ENCODE measurements around the gene S100A9. TPM values are rescaled to one million over a fixed set of nuclear protein-coding genes. Genes with fewer than 3 reads are reported as not detected.

The S100A9 gene
- total RNA-seq, 1 experiment from 2014 or later, result not detected

GRCh38 chr1:153372571-153372970 is 14.9 kb downstream of the S100A9 start:
- H3K79me1 ChIP-seq (ENCODE audit: insufficient read depth, low read depth, low read length, poor library complexity, severe bottlenecking), result no peaks in the 10 kb centered on the region
- no peak overlapping the region for H3K27ac ChIP-seq (ENCODE audit: insufficient read length, low read depth, low read length)
- H3K56ac ChIP-seq (ENCODE audit: insufficient read length, low read depth, low read length), result no peak overlapping the region
- H3K23me2 ChIP-seq (ENCODE audit: insufficient read length, low read depth, low read length, poor library complexity, severe bottlenecking), result no peaks in the 10 kb centered on the region
- H4K5ac ChIP-seq (ENCODE audit: insufficient read length, low read depth, low read length), result no peak overlapping the region
- DNase-seq, result no peak
- no peak overlapping the region for H2BK120ac ChIP-seq (ENCODE audit: low read depth, low read length, poor library complexity, severe bottlenecking)
- H3K9me3 ChIP-seq (ENCODE audit: control insufficient read depth, low read depth, low read length), result no peaks in the 10 kb centered on the region
- H4K20me1 ChIP-seq (ENCODE audit: control insufficient read depth, insufficient read depth, insufficient read length), result no peaks in the 10 kb centered on the region
- H2BK20ac ChIP-seq (ENCODE audit: low read depth, low read length, poor library complexity, severe bottlenecking), result no peak overlapping the region
- no peak overlapping the region for H2AK5ac ChIP-seq (ENCODE audit: insufficient read length, low read length)
- no peaks in the 10 kb centered on the region for H3K79me2 ChIP-seq (ENCODE audit: insufficient read depth, low read length)
- H2BK12ac ChIP-seq (ENCODE audit: insufficient read length, low read depth, low read length), result no peak overlapping the region
- Mint-ChIP-seq H3K27ac (no peak overlapping the region), H3K4me1 (no peaks in the 10 kb centered on the region), H3K36me3 (ENCODE audit: insufficient read depth in 1 of 3, low read depth in 3 of 3) (no peaks in the 10 kb centered on the region), H3K4me3 (no peak overlapping the region), H3K27me3 (ENCODE audit: low read depth) (peaks cover 6% of the 10 kb centered on the region), H3K9me3 (peaks cover 0 to 4% of the 10 kb centered on the region in 2 experiments; a peak in 1 of 5 replicates)
- H4K8ac ChIP-seq (replicated peaks; ENCODE audit: insufficient read length, low read depth, low read length), result no peak overlapping the region
- H2BK15ac ChIP-seq (ENCODE audit: low read depth, low read length), result no peak overlapping the region
- no peak overlapping the region for H3K4me2 ChIP-seq (ENCODE audit: insufficient read depth, insufficient read length, low read length)
- no peak overlapping the region for H3K9ac ChIP-seq (ENCODE audit: extremely low read depth, insufficient read length, low read length)
- H3T11ph ChIP-seq (ENCODE audit: low read length), result no peak overlapping the region
- no peak overlapping the region for H3K18ac ChIP-seq (ENCODE audit: insufficient read length, low read depth, low read length)
- no peaks in the 10 kb centered on the region for H3K27me3 ChIP-seq (ENCODE audit: insufficient read depth, low read length)
- no CpG with 5 or more reads among the region's 2 CpGs for WGBS (ENCODE audit: extremely low coverage, insufficient read length, low lambda C conversion rate)
- H3K4ac ChIP-seq (ENCODE audit: low read depth, low read length), result no peak overlapping the region
- no peak for TF ChIP-seq CTCF (conservative IDR thresholded peaks at IDR 0.05)
- H3K4me1 ChIP-seq (ENCODE audit: insufficient read depth, low read length), result no peaks in the 10 kb centered on the region
- no peak overlapping the region for H2AFZ ChIP-seq (ENCODE audit: low read length)
- no peak overlapping the region for H2BK5ac ChIP-seq (ENCODE audit: insufficient read length, low read length)
- no peak overlapping the region for H3K23ac ChIP-seq (ENCODE audit: insufficient read length, low read depth, low read length)
- H3K14ac ChIP-seq (ENCODE audit: insufficient read depth, low read length), result no peak overlapping the region
- H4K91ac ChIP-seq (ENCODE audit: insufficient read length, low read depth, low read length), result no peak overlapping the region

All from H9 (cell line).